ENCODE results near the gene KLF13.

- TF ChIP-seq YY1 (IDR thresholded peaks at IDR 0.05; ENCODE audit: extremely low read depth, insufficient replicate concordance, low read depth, low read length), result no peak
- TF ChIP-seq ELF1 (IDR thresholded peaks at IDR 0.05; ENCODE audit: borderline replicate concordance, low read depth), result no peak
- TF ChIP-seq MAX (IDR thresholded peaks at IDR 0.05), result no peak
- no peak for TF ChIP-seq REST (IDR thresholded peaks at IDR 0.05; ENCODE audit: low read depth)
- no peak for TF ChIP-seq CTCF (IDR thresholded peaks at IDR 0.05 in 2 of 3, conservative IDR thresholded peaks at IDR 0.05 in 1 of 3; ENCODE audit: borderline replicate concordance in 1 of 3, insufficient read depth in 1 of 3, low read depth in 2 of 3, low read length in 2 of 3)
- TF ChIP-seq FOSL1 (IDR thresholded peaks at IDR 0.05; ENCODE audit: low read depth), result no peak
- TF ChIP-seq EZH2 (IDR thresholded peaks at IDR 0.05), result no peak
- TF ChIP-seq POLR2A (IDR thresholded peaks at IDR 0.05; ENCODE audit: borderline replicate concordance, extremely low read depth, insufficient read depth, insufficient read length), result no peak
- TF ChIP-seq TCF7L2 (IDR thresholded peaks at IDR 0.05; ENCODE audit: borderline replicate concordance, extremely low read depth, insufficient read depth, insufficient read length), result no peak
- TF ChIP-seq EZH2phosphoT487 (IDR thresholded peaks at IDR 0.05; ENCODE audit: borderline replicate concordance), result no peak
- TF ChIP-seq POLR2AphosphoS5 (IDR thresholded peaks at IDR 0.05; ENCODE audit: low read depth, low read length), result no peak
- no peak for TF ChIP-seq CEBPB (IDR thresholded peaks at IDR 0.05; ENCODE audit: low read depth)
Observed at GRCh38 chr15:31332681-31333071, 6.0 kb downstream of the KLF13 start.

All from HCT116 (cell line).